Pancreas (tissue), 10 donors: Measurements from ENCODE around the gene CHST5. TPM values are rescaled to one million over a fixed set of nuclear protein-coding genes. Genes with fewer than 3 reads are reported as not detected.

Source experiments
- ATAC-seq, 4 donors: fragments of 200-7000 bp; cut with Tn5 transposase; one replicate each; pipeline versions ENCODE4 v1.8.0 to v1.9.1; 2020; ENCODE audit warnings: mild to moderate bottlenecking in 4 of 4, moderate library complexity in 4 of 4
- DNase-seq, 6 donors: peaks; one replicate each; pipeline ENCODE4 v3.0.0-alpha.2; 2020
- FAIRE-seq: peaks from 2 replicates; lab custom pipeline; 2012; peaks lifted over from hg19 to GRCh38; lab: Jason Lieb, UNC
- H3K27ac ChIP-seq, 4 donors: fragments of 200-600 bp; sonication (generic); 1 replicate in 3 of 4; 2 replicates in 1 of 4; pipeline versions ENCODE4 v1.5.0 to v1.8.0; 2020
- H3K27me3 ChIP-seq, 4 donors: fragments of 200-600 bp; one replicate each; pipeline ENCODE4 v1.8.0; 2021
- H3K36me3 ChIP-seq, 3 donors: fragments of 200-600 bp; sonication (generic) in 1 of 3; one replicate each; pipeline versions ENCODE4 v1.5.0 to v1.8.0; 2020 to 2021
- H3K4me1 ChIP-seq, 3 donors: fragments of 200-600 bp; one replicate each; pipeline ENCODE4 v1.8.0; 2021
- H3K4me3 ChIP-seq, 4 donors: fragments of 200-600 bp; sonication (generic) in 2 of 4; one replicate each; pipeline versions ENCODE4 v1.5.0 to v1.8.0; 2020 to 2021
- H3K9me3 ChIP-seq, 4 donors: fragments of 200-600 bp; one replicate each; pipeline ENCODE4 v1.8.0; 2021
- WGBS, 2 donors: extraction: QIAGEN DNeasy Blood & Tissue Kit; methylation state at CpG; one replicate each; pipeline ENCODE4 v1.1.7; 2013; 5-methylcytosine and 5-hydroxymethylcytosine counted together
- intact Hi-C, 3 donors: fragments of 100-400 bp; cut with DNase I; formaldehyde crosslinking; loops; one replicate each; pipeline versions ENCODE4 v1.11.1 to v1.14.2; 2022
- polyA plus RNA-seq, 2 donors: library from polyadenylated mRNA; stranded (reverse); fragments of 200-250 nt; gene quantifications; one replicate each; pipeline ENCODE4 v1.2.3, GENCODE V29; 2013
- total RNA-seq, 6 donors: library from RNA; stranded (reverse); fragmentation: NEBNext Ultra II Directional in 4 of 6; extraction: Animal tissue kit (Norgen Biotek cat#: 25700) in 4 of 6; gene quantifications; one replicate each; pipeline versions ENCODE4 v1.2.1 to v1.2.4, GENCODE V29; 2021 to 2023
- TF ChIP-seq, protein P1 (sequence below), 4 donors: fragments of 200-600 bp; sonication (generic) in 3 of 4; IDR thresholded peaks; one replicate each; pipeline versions ENCODE4 v1.5.0 to v1.8.0; 2021; ENCODE audit warnings: antibody characterized with exemption in 4 of 4
- donor health status: healthy with polysubstance abuse.
- donor health status: DM: no; HTN: no; CAD: no; lungs with moderate emphysema.
- donor health status: DM: no; HTN: no; CAD: no.
- donor health status: control.
- donor health status: control.
- donor health status: Bipolar disorder and iron deficiency.
- donor health status: DM: yes; HTN: yes; CAD: no.
- donor health status: DM: no; HTN: no; CAD: no.
- donor health status: DM: no; HTN: no; CAD: no.
- donor health status: DM: yes; HTN: yes; CAD: no.

Gene CHST5
- total and polyA plus RNA-seq, 8 donors, result 0.06 to 0.28 (median 0.15) TPM; not detected in 1

- peak in 1 of 6 donors; percentile 18 for DNase-seq
- H3K36me3 ChIP-seq, result no peaks in the 10 kb centered on the region
- 77 to 86% methylated on average over 5 of the region's 5 CpGs for WGBS, 2 donors
- peaks cover 0 to 10% (median 3%) of the 10 kb centered on the region in 3 donors for H3K4me1 ChIP-seq
- H3K9me3 ChIP-seq, result no peaks in the 10 kb centered on the region
- H3K27ac ChIP-seq, result no peak overlapping the region
- ATAC-seq, result no peak
- intact Hi-C loops, result no loop called here
- no peaks in the 10 kb centered on the region for H3K27me3 ChIP-seq
- H3K4me3 ChIP-seq, result no peak overlapping the region
- no peak for FAIRE-seq
- TF ChIP-seq, protein P1, sequence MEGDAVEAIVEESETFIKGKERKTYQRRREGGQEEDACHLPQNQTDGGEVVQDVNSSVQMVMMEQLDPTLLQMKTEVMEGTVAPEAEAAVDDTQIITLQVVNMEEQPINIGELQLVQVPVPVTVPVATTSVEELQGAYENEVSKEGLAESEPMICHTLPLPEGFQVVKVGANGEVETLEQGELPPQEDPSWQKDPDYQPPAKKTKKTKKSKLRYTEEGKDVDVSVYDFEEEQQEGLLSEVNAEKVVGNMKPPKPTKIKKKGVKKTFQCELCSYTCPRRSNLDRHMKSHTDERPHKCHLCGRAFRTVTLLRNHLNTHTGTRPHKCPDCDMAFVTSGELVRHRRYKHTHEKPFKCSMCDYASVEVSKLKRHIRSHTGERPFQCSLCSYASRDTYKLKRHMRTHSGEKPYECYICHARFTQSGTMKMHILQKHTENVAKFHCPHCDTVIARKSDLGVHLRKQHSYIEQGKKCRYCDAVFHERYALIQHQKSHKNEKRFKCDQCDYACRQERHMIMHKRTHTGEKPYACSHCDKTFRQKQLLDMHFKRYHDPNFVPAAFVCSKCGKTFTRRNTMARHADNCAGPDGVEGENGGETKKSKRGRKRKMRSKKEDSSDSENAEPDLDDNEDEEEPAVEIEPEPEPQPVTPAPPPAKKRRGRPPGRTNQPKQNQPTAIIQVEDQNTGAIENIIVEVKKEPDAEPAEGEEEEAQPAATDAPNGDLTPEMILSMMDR (IDR thresholded peaks at IDR 0.05), result no peak
Observed at GRCh38 chr16:75494184-75494583, 41.7 kb downstream of the CHST5 start.

DNA sequence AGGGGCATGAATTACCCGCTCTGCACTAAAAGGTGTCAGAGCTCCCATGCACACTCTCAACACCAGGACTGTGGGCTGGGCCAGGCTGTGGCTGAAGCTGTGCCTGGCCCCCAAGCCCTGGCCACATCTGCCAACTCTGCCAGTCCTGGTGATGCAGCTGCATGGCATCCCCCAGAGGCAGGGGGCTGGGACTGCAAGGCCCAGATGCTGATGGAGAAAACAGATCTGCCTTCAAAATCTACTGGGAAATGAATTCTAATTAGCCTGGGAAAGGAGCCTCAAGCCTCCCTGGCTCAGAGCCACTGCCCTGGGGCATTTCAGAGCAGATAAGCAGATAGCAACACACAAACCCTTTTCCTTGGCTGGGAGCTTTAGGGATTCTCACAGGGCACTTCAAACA lies 44.0 kb downstream of the CHST5 start:
- peak in 1 of 6 donors; percentile 36 for DNase-seq
- FAIRE-seq, result no peak
- Histone ChIP-seq H3K4me3 (no peak overlapping the region), H3K27ac (no peak overlapping the region), H3K4me1 (peaks cover 0 to 5% (median 0%) of the 10 kb centered on the region in 3 donors), H3K36me3 (no peaks in the 10 kb centered on the region), H3K27me3 (no peaks in the 10 kb centered on the region), H3K9me3 (no peaks in the 10 kb centered on the region)
- TF ChIP-seq, protein P1 (IDR thresholded peaks at IDR 0.05), result no peak
- ATAC-seq, result peak in 2 of 4 donors; percentile 9 to 18
- WGBS, 2 donors, result 86 to 94% methylated on average over 1 of the region's 1 CpG
- intact Hi-C loops, result no loop called here

GRCh38 chr16:75488322-75488721 lies 47.6 kb downstream of the CHST5 start:
- Histone ChIP-seq H3K36me3 (no peaks in the 10 kb centered on the region), H3K27me3 (no peaks in the 10 kb centered on the region), H3K4me3 (no peak overlapping the region), H3K9me3 (no peaks in the 10 kb centered on the region), H3K27ac (no peak overlapping the region), H3K4me1 (no peaks in the 10 kb centered on the region)
- intact Hi-C loops, result no loop called here
- TF ChIP-seq, protein P1 (IDR thresholded peaks at IDR 0.05), result no peak
- no peak for DNase-seq
- WGBS, 2 donors, result 87 to 94% methylated on average over 2 of the region's 2 CpGs
- no peak for FAIRE-seq
- ATAC-seq, result no peak

DNA sequence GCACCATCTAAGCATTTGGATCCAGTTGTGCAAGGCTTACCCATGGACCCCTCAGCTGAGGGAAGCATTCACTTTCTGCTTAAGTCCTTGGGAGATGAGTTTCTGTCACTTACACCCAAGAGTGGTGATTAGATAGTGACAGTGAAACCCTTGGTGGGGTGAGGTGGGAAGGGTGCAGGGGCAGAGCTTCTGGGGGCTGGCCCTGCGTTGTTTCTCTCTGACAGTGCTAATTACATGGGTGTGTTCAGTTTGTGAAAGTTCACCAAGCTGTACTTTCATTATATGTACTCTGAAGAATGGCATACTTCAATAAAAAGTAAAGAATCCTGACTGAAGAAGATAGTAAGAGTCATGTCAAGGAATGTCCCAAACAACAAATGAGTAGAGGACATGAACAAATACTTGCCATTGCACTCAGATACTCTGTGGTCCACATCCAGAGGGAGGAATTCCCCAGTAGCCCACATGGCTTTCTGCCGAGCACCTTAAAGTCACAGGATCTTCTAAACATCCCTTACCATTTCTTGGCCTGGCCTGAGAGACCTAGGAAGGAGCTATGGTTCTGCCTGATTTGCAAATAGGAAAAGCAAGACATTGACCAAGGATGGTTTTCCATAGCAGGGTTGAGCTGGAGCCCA lies 49.1 kb downstream of the CHST5 start:
- H3K27ac ChIP-seq, result no peak overlapping the region

More for the DNA sequence above, 49.1 kb downstream of the CHST5 start:
- ATAC-seq, result no peak
- no peak for FAIRE-seq
- DNase-seq, result peak in 1 of 6 donors; percentile 1
- 80 to 85% methylated on average over 2 of the region's 2 CpGs for WGBS, 2 donors
- Histone ChIP-seq H3K36me3 (no peaks in the 10 kb centered on the region), H3K4me3 (no peak overlapping the region), H3K27me3 (no peaks in the 10 kb centered on the region), H3K9me3 (no peaks in the 10 kb centered on the region), H3K4me1 (no peaks in the 10 kb centered on the region)
- TF ChIP-seq, protein P1 (IDR thresholded peaks at IDR 0.05), result no peak
- intact Hi-C loops, result no loop called here
